DND-41 (cell line): ENCODE data around the gene NOTCH2.

Source experiments
- ATAC-seq: fragments of 200-7000 bp; cut with Tn5 transposase; 3 replicates; pipeline ENCODE4 v1.9.1; 2021; ENCODE audit warnings: low read depth; ENCODE audit not compliant: insufficient read depth
- DNase-seq: peaks from one replicate; pipeline ENCODE4 v3.0.0-alpha.2; 2020
- H2AFZ ChIP-seq: 2 replicates; pipeline ENCODE4 v1.6.0; 2012; ENCODE audit warnings: low read depth, low read length
- H3K27ac ChIP-seq: 2 replicates; pipeline ENCODE4 v1.5.1; 2012; ENCODE audit warnings: low read length, inconsistent platforms
- H3K27me3 ChIP-seq: fragments of 200-600 bp; sonication (generic); 2 replicates; pipeline ENCODE4 v1.6.0; 2012; ENCODE audit warnings: low read length, mild to moderate bottlenecking, inconsistent platforms; ENCODE audit not compliant: insufficient read depth, poor library complexity
- H3K36me3 ChIP-seq: 2 replicates; pipeline ENCODE4 v1.5.1; 2012; ENCODE audit warnings: low read length, inconsistent platforms; ENCODE audit not compliant: insufficient read depth
- H3K4me1 ChIP-seq: 2 replicates; pipeline ENCODE4 v1.5.1; 2012; ENCODE audit warnings: mild to moderate bottlenecking, low read length; ENCODE audit not compliant: insufficient read depth
- H3K4me2 ChIP-seq: 2 replicates; pipeline ENCODE4 v1.6.0; 2012; ENCODE audit warnings: mild to moderate bottlenecking, moderate library complexity, low read length, inconsistent platforms; ENCODE audit not compliant: insufficient read depth
- H3K4me3 ChIP-seq, 2 experiments: fragments of 200-600 bp in 1 of 2; shearing (Covaris generic) in 1 of 2; 2 replicates each; pipeline ENCODE4 v1.5.1; 2012 to 2016; ENCODE audit warnings: inconsistent platforms in 2 of 2, low read length in 2 of 2, mild to moderate bottlenecking in 2 of 2, low read depth in 1 of 2, moderate library complexity in 1 of 2
- H3K79me2 ChIP-seq: 2 replicates; pipeline ENCODE4 v1.6.0; 2012; ENCODE audit warnings: low read length, inconsistent platforms; ENCODE audit not compliant: insufficient read depth
- H3K9ac ChIP-seq: 2 replicates; pipeline ENCODE4 v1.6.0; 2012; ENCODE audit warnings: low read depth, mild to moderate bottlenecking, inconsistent platforms, low read length, moderate library complexity
- H3K9me3 ChIP-seq: 2 replicates; pipeline ENCODE4 v1.5.1; 2012; ENCODE audit warnings: low read length, moderate library complexity, mild to moderate bottlenecking, inconsistent platforms; ENCODE audit not compliant: insufficient read depth, severe bottlenecking
- H4K20me1 ChIP-seq: 2 replicates; pipeline ENCODE4 v1.6.0; 2012; ENCODE audit warnings: low read length; ENCODE audit not compliant: insufficient read depth
- CTCF ChIP-seq: IDR thresholded peaks from 2 replicates; pipeline ENCODE4 v1.5.1; 2012; ENCODE audit warnings: borderline replicate concordance, low read length, moderate library complexity, mild to moderate bottlenecking; ENCODE audit not compliant: poor library complexity, severe bottlenecking; ENCODE audit errors: extremely low read depth
- EZH2 ChIP-seq: IDR thresholded peaks from 3 replicates; pipeline ENCODE4 v1.6.1; 2012; ENCODE audit warnings: borderline replicate concordance, low read depth, mild to moderate bottlenecking, moderate library complexity, low read length, inconsistent platforms; ENCODE audit not compliant: severe bottlenecking

Gene NOTCH2

GRCh38 chr1:119909890-119910596 is 159.4 kb downstream of the NOTCH2 start:
- Histone ChIP-seq H3K4me2 (no peak overlapping the region), H3K27me3 (no peaks in the 10 kb centered on the region), H3K79me2 (no peaks in the 10 kb centered on the region), H3K4me3 (no peak overlapping the region), H3K36me3 (peaks cover 14% of the 10 kb centered on the region), H3K9ac (no peak overlapping the region), H4K20me1 (no peaks in the 10 kb centered on the region), H3K9me3 (peaks cover 2% of the 10 kb centered on the region), H2AFZ (no peak overlapping the region), H3K4me1 (peaks cover 4% of the 10 kb centered on the region), H3K27ac (no peak overlapping the region)
- DNase-seq (no peak), ATAC-seq (peak; percentile 28; the same call in 1 of the 3 replicates)
- TF ChIP-seq CTCF, result no peak
- no peak for TF ChIP-seq EZH2

GRCh38 chr1:119908661-119909060 is 160.8 kb downstream of the NOTCH2 start:
- no peaks in the 10 kb centered on the region for H3K79me2 ChIP-seq
- H3K4me2 ChIP-seq, result no peak overlapping the region
- no peaks in the 10 kb centered on the region for H3K27me3 ChIP-seq
- H3K27ac ChIP-seq, result no peak overlapping the region
- H3K4me3 ChIP-seq, result no peak overlapping the region
- peaks cover 2% of the 10 kb centered on the region for H3K9me3 ChIP-seq
- H4K20me1 ChIP-seq, result no peaks in the 10 kb centered on the region
- no peak for TF ChIP-seq EZH2
- TF ChIP-seq CTCF, result no peak
- ATAC-seq, result no peak
- DNase-seq, result no peak
- no peak overlapping the region for H3K9ac ChIP-seq
- peaks cover 4% of the 10 kb centered on the region for H3K4me1 ChIP-seq
- no peak overlapping the region for H2AFZ ChIP-seq
- peaks cover 2% of the 10 kb centered on the region; the same call in 1 of the 2 replicates for H3K36me3 ChIP-seq

GRCh38 chr1:119906927-119907652 is 162.4 kb downstream of the NOTCH2 start:
- H3K27ac ChIP-seq, result no peak overlapping the region
- H3K4me1 ChIP-seq, result peaks cover 4% of the 10 kb centered on the region
- DNase-seq (no peak), ATAC-seq (no peak)
- no peak overlapping the region for H3K9ac ChIP-seq
- no peak overlapping the region for H2AFZ ChIP-seq
- no peaks in the 10 kb centered on the region for H4K20me1 ChIP-seq
- no peaks in the 10 kb centered on the region for H3K79me2 ChIP-seq
- H3K36me3 ChIP-seq, result no peaks in the 10 kb centered on the region
- H3K9me3 ChIP-seq, result peaks cover 2% of the 10 kb centered on the region
- no peak overlapping the region for H3K4me3 ChIP-seq
- no peak overlapping the region for H3K4me2 ChIP-seq
- TF ChIP-seq EZH2 (no peak), CTCF (no peak)
- H3K27me3 ChIP-seq, result no peaks in the 10 kb centered on the region
